OCI-M1 (cell line): Measurements from ENCODE around the gene ATF6.

Experiments used
- DNase-seq: peaks from one replicate; lab custom pipeline; 2025; lab: John Stamatoyannopoulos, UW

ATF6 gene

GRCh38 chr1:161973924-161974845 is 208.1 kb downstream of the ATF6 start:
- DNase-seq: no peak

GRCh38 chr1:161978011-161978790 is 212.1 kb downstream of the ATF6 start:
- DNase-seq: no peak

GRCh38 chr1:161981126-161981525 is 215.0 kb downstream of the ATF6 start:
- DNase-seq: no peak

GRCh38 chr1:161981735-161982506 is 215.8 kb downstream of the ATF6 start:
- DNase-seq: no peak

GRCh38 chr1:161982507-161982895 is 216.4 kb downstream of the ATF6 start:
- DNase-seq: no peak

GRCh38 chr1:161982917-161983316 is 216.8 kb downstream of the ATF6 start:
- no peak for DNase-seq

GRCh38 chr1:161983725-161984124 is 217.6 kb downstream of the ATF6 start:
- no peak for DNase-seq

- no peak for DNase-seq
These were observed 219.2 kb downstream of the ATF6 start for GRCh38 chr1:161985301-161985822.

- DNase-seq: no peak
These were observed 220.2 kb downstream of the ATF6 start for GRCh38 chr1:161986328-161986727.

- DNase-seq: no peak
These were observed 221.2 kb downstream of the ATF6 start for GRCh38 chr1:161987303-161987702.

GRCh38 chr1:161987872-161988271 is 221.8 kb downstream of the ATF6 start:
- no peak for DNase-seq

- DNase-seq: no peak
These were observed 222.3 kb downstream of the ATF6 start for GRCh38 chr1:161988413-161988812.

- peak; percentile 6 for DNase-seq
These were observed 223.0 kb downstream of the ATF6 start for GRCh38 chr1:161989108-161989507.

- DNase-seq: peak; percentile 7
These were observed 223.7 kb downstream of the ATF6 start for GRCh38 chr1:161989786-161990185.

- no peak for DNase-seq
These were observed 227.5 kb downstream of the ATF6 start for GRCh38 chr1:161993576-161993975.

- no peak for DNase-seq
These were observed 228.1 kb downstream of the ATF6 start for GRCh38 chr1:161994175-161994668.

GRCh38 chr1:161997152-161997551 is 231.0 kb downstream of the ATF6 start:
- no peak for DNase-seq

GRCh38 chr1:161998811-161999210 is 232.7 kb downstream of the ATF6 start:
- no peak for DNase-seq

- DNase-seq: no peak
These were observed 233.4 kb downstream of the ATF6 start for GRCh38 chr1:161999301-162000052.

- no peak for DNase-seq
These were observed 233.9 kb downstream of the ATF6 start for GRCh38 chr1:162000053-162000420.
